ENCODE measurements around the gene SH2D7. TPM values are rescaled to one million over a fixed set of nuclear protein-coding genes. Genes with fewer than 3 reads are reported as not detected.

SH2D7 gene
- total and polyA plus RNA-seq, 2 donors (not counting 1 experiment from before 2014, with no cell fraction given), result not detected

GRCh38 chr15:78102741-78103140 is 10.4 kb downstream of the SH2D7 start:
- Histone ChIP-seq H3K36me3 (replicated peaks in 1 of 2; ENCODE audit: control extremely low read depth in 1 of 2, control insufficient read depth in 1 of 2, extremely low read depth in 1 of 2, insufficient read depth in 2 of 2, low read length in 1 of 2) (no peaks in the 10 kb centered on the region), H3K27ac (ENCODE audit: low read length in 2 of 2) (no peak overlapping the region), H3K4me2 (replicated peaks; ENCODE audit: low read depth, low read length, poor library complexity, severe bottlenecking) (no peak overlapping the region), H3K9ac (ENCODE audit: low read length) (no peak overlapping the region), H2AFZ (ENCODE audit: insufficient read depth, low read depth, low read length, poor library complexity, severe bottlenecking) (no peak overlapping the region), H3K4me3 (ENCODE audit: control extremely low read depth in 1 of 5, extremely low read depth in 1 of 5, insufficient read depth in 1 of 5, low read depth in 2 of 5, low read length in 4 of 5) (no peak overlapping the region), H3K27me3 (replicated peaks in 1 of 4; ENCODE audit: control extremely low read depth in 1 of 4, control insufficient read depth in 3 of 4, insufficient read depth in 4 of 4, low read length in 3 of 4) (no peaks in the 10 kb centered on the region), H3K79me2 (ENCODE audit: control insufficient read depth, insufficient read depth, low read length) (no peaks in the 10 kb centered on the region), H3K4me1 (ENCODE audit: control insufficient read depth in 2 of 2, insufficient read depth in 2 of 2, low read length in 2 of 2) (peaks cover 0 to 4% of the 10 kb centered on the region in 2 donors), H4K20me1 (ENCODE audit: control insufficient read depth, insufficient read depth, low read length, poor library complexity, severe bottlenecking) (no peaks in the 10 kb centered on the region), H3K9me3 (ENCODE audit: control extremely low read depth in 1 of 3, control insufficient read depth in 2 of 3, insufficient read depth in 1 of 3, low read length in 2 of 3) (peaks cover 0 to 3% (median 0%) of the 10 kb centered on the region in 3 donors)
- Mint-ChIP-seq H3K4me1 (no peaks in the 10 kb centered on the region), H3K9me3 (ENCODE audit: insufficient read depth) (no peaks in the 10 kb centered on the region), H3K27ac (no peak overlapping the region), H3K27me3 (no peaks in the 10 kb centered on the region), H3K4me3 (no peak overlapping the region)
- CTCF ChIA-PET, result interaction anchor here (2.5 kb wide), 1 partner anchor 93 kb away, joined by 8 read pairs; no protein-coding TSS in a partner anchor
- TF ChIP-seq CTCF (IDR thresholded peaks at IDR 0.05) (no peak), EZH2 (IDR thresholded peaks at IDR 0.05; ENCODE audit: borderline replicate concordance, insufficient read depth, low read depth, low read length, poor library complexity, severe bottlenecking) (no peak)
- ATAC-seq (ENCODE audit: low read depth), result no peak
- no peak for DNase-seq
- POLR2A ChIA-PET, result interaction anchor here (0.6 kb wide), 1 partner anchor 46 kb away, joined by 3 read pairs; no protein-coding TSS in a partner anchor
- intact Hi-C loops (cut with micrococcal nuclease), result no loop called here
- WGBS (ENCODE audit: insufficient coverage), result 88% methylated on average over 5 of the region's 6 CpGs

- peaks cover 0 to 4% of the 10 kb centered on the region in 2 donors for H3K4me1 ChIP-seq (ENCODE audit: control insufficient read depth in 2 of 2, insufficient read depth in 2 of 2, low read length in 2 of 2)
- POLR2A ChIA-PET, result no interaction called here
- peaks cover 0 to 3% (median 0%) of the 10 kb centered on the region in 3 donors for H3K9me3 ChIP-seq (ENCODE audit: control extremely low read depth in 1 of 3, control insufficient read depth in 2 of 3, insufficient read depth in 1 of 3, low read length in 2 of 3)
- 63% methylated on average over 12 of the region's 12 CpGs for WGBS (ENCODE audit: insufficient coverage)
- CTCF ChIA-PET, result interaction anchor here (0.6 to 2.5 kb wide), 2 partner anchors 92 to 136 kb away, joined by 3 to 8 read pairs; no protein-coding TSS in a partner anchor
- no peak overlapping the region for H3K27ac Mint-ChIP-seq
- no peak for DNase-seq
- H3K9me3 Mint-ChIP-seq (ENCODE audit: insufficient read depth), result no peaks in the 10 kb centered on the region
- no peaks in the 10 kb centered on the region for H3K27me3 Mint-ChIP-seq
- H3K9ac ChIP-seq (ENCODE audit: low read length), result no peak overlapping the region
- no peak overlapping the region for H2AFZ ChIP-seq (ENCODE audit: insufficient read depth, low read depth, low read length, poor library complexity, severe bottlenecking)
- no peaks in the 10 kb centered on the region for H3K27me3 ChIP-seq (replicated peaks in 1 of 4; ENCODE audit: control extremely low read depth in 1 of 4, control insufficient read depth in 3 of 4, insufficient read depth in 4 of 4, low read length in 3 of 4)
- no peak for TF ChIP-seq EZH2 (IDR thresholded peaks at IDR 0.05; ENCODE audit: borderline replicate concordance, insufficient read depth, low read depth, low read length, poor library complexity, severe bottlenecking)
- no peak for TF ChIP-seq CTCF (IDR thresholded peaks at IDR 0.05)
- H3K4me3 Mint-ChIP-seq, result no peak overlapping the region
- no peaks in the 10 kb centered on the region for H4K20me1 ChIP-seq (ENCODE audit: control insufficient read depth, insufficient read depth, low read length, poor library complexity, severe bottlenecking)
- intact Hi-C loops (cut with micrococcal nuclease), result no loop called here
- no peak for ATAC-seq (ENCODE audit: low read depth)
- H3K4me2 ChIP-seq (replicated peaks; ENCODE audit: low read depth, low read length, poor library complexity, severe bottlenecking), result no peak overlapping the region
- no peaks in the 10 kb centered on the region for H3K36me3 ChIP-seq (replicated peaks in 1 of 2; ENCODE audit: control extremely low read depth in 1 of 2, control insufficient read depth in 1 of 2, extremely low read depth in 1 of 2, insufficient read depth in 2 of 2, low read length in 1 of 2)
- no peak overlapping the region for H3K27ac ChIP-seq (ENCODE audit: low read length in 2 of 2)
- H3K79me2 ChIP-seq (ENCODE audit: control insufficient read depth, insufficient read depth, low read length), result no peaks in the 10 kb centered on the region
- H3K4me3 ChIP-seq (ENCODE audit: control extremely low read depth in 1 of 5, extremely low read depth in 1 of 5, insufficient read depth in 1 of 5, low read depth in 2 of 5, low read length in 4 of 5), result no peak overlapping the region
- H3K4me1 Mint-ChIP-seq, result no peaks in the 10 kb centered on the region
Measured at GRCh38 chr15:78103406-78104118, 11.2 kb downstream of the SH2D7 start.

Measured in B cell (primary cell).